ENCODE measurements around the gene DCTN4. TPM values are rescaled to one million over a fixed set of nuclear protein-coding genes. Genes with fewer than 3 reads are reported as not detected.

DCTN4 gene
- total RNA-seq, 1 donor from 2014 or later, result 69.4 TPM

DNA sequence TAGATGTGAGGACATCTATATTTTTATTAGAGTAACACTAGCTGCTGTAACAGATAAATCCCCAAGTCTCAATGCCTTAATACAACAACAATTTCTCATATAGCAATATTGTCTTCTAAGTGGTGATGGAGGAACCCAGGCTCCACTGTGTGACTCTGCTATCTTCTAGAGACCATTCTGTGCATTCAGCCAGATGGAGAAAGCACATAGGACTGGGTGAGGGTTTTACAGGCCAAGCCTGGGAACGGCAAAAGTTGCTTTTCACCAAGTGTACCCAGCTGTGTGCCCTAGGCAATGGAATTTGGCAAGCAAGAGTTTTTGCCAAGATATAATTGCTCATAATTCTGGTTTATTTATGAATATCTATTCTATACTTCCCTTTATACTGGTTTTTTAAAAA lies 69.7 kb downstream of the DCTN4 start:
- ATAC-seq (no peak), DNase-seq (ENCODE audit: low spot score) (no peak)
- intact Hi-C loops (cut with DNase I), result no loop called here

DNA sequence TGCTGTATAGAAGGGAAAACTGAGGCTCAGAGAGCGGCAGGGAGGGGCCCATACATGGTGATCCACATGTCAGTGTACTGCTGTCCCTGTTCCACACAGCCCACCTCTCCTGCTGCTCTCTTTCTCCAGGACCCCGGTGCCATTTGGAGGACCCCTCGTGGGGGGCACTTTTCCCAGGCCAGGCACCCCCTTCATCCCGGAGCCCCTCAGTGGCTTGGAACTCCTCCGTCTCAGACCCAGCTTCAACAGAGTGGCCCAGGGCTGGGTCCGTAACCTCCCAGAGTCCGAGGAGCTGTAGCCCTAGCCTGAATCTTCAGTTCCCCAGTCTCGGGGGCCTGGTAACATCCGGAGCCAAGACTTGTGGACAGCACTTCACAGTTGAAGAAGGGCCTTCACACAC lies 82.2 kb downstream of the DCTN4 start:
- DNase-seq (ENCODE audit: low spot score), result no peak
- intact Hi-C loops (cut with DNase I), result no loop called here
- no peak for ATAC-seq

DNA sequence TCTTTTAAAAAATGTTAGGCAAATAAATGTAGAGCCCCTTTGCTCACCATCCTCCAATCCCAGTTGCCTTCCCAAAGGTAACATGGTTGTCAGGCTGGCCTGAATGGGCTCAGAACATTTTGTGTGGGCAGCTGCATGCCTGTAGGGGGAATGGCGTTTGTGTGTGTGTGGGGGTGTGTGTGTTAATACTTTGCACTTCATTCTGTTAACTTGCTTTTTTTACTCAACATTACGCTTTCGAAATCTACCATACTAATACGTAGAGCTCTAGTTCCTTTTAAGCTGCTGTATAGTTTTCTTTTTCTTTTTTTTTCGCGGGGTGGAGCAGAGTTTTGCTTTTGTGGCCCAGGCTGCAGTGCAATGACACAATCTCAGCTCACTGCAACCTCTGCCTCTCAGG lies 83.7 kb downstream of the DCTN4 start:
- DNase-seq (ENCODE audit: low spot score) (no peak), ATAC-seq (no peak)
- intact Hi-C loops (cut with DNase I), result no loop called here

DNA sequence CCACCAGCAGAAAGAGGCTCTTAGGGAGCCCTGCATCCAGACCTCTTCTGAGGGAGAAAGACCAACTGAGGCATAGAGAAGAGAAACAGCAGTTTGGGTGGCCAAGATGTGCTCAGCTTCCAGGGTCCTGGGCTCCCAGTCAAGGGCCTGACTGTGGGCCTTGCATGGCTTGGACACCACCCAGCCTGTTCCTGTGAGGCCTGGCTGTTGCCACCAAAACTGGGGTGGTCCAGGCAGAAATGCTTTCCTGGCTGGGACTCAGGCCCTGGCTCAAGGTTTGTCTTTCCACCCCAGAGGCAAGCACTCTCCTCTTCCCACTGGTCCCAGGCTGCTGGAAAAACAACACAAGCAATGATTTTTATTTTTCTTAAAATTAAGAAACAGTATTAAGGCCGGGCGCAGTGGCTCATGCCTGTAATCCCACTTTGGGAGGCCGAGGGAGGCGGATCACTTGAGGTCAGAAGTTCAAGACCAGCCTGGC lies 84.4 kb downstream of the DCTN4 start:
- intact Hi-C loops (cut with DNase I), result no loop called here
- peak; percentile 88 for DNase-seq (ENCODE audit: low spot score)

DNA sequence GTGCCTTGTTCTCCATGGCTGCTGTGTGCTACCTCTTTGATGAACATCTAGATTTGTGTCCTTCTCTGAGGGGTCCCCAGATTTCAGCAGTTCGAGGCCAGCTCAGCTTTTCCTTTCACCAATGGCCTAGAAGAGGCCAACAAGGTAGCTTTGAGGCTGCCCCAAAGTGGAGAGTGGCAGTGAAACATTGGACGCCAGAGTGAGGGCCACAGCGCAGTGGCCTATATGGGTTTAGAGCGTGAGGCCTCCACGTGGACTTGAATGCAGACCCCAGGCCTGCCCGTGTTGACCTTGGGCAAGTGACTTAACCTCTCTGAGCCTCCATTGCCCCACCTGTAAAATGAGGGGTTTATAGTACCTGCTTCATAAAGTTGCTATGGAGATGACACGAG lies 85.9 kb downstream of the DCTN4 start:
- intact Hi-C loops (cut with DNase I), result no loop called here
- DNase-seq (ENCODE audit: low spot score), result no peak
- ATAC-seq, result no peak

More for the DNA sequence above, 84.4 kb downstream of the DCTN4 start:
- peak; percentile 84 for ATAC-seq

DNA sequence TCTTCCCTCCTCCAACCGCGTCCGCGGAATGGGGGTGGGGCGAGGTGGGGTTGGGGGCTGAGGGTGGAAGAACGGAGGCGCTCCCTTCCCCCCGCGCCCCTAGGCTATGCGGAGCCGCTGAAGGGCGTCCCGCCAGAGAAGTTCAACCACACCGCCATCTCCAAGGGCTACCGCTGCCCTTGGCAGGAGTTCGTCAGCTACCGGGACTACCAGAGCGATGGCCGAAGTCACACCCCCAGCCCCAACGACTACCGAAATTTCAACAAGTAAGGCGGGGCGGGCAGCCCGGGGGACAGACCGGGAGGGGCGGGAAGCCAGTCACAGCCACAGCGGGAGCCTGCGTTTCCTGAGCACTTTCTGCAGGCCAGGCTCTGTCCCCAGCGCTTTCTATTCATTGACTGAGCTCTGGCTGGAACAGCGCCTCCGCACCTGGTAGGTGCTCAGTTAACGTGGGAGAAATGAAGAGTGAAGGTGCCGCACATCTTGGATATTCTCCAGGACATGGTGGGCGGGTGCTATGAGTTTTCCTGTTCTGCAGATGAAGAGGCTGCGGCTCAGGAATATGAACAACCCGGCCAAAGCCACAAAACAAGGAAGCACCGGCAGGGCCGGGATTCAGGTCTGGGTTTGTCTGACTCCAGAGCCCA lies 86.5 kb downstream of the DCTN4 start:
- peak; percentile 79 for DNase-seq (ENCODE audit: low spot score)
- peak; percentile 15 for ATAC-seq
- intact Hi-C loops (cut with DNase I), result no loop called here

DNA sequence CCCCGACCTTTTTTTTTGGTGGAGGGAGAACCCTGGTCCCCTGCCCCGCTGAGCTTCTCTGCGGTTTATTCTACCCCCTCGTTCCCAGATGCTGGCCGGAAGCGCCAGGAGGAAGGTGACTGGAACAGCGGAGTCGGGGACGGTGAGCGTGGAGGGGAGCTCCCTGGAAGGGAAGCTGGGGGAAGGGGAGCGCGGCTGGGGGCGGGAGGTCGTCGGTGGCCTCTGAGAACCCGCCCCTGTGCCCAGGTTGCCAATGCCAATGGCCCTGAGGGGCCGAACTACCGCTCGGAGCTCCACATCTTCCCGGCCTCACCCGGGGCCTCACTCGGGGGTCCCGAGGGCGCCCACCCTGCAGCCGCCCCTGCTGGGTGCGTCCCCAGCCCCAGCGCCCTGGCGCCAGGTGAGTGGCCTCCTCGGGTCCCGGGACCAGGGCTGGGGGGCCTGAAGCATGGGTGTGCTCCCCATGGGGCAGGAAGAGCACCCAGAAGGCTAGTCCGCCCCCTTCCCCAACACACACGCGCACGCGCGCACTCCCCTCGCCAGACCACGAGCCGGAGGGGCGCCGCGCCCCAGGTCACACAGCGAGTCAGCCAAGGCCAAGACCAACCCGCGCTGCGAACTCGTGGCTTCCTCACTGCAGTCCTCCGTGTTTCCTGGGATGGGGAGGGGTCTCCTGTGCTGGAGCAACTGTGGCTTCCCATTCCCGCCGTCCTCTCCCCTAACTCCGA lies 87.1 kb downstream of the DCTN4 start:
- ATAC-seq (peak; percentile 2), DNase-seq (ENCODE audit: low spot score) (no peak)
- intact Hi-C loops (cut with DNase I), result no loop called here

DNA sequence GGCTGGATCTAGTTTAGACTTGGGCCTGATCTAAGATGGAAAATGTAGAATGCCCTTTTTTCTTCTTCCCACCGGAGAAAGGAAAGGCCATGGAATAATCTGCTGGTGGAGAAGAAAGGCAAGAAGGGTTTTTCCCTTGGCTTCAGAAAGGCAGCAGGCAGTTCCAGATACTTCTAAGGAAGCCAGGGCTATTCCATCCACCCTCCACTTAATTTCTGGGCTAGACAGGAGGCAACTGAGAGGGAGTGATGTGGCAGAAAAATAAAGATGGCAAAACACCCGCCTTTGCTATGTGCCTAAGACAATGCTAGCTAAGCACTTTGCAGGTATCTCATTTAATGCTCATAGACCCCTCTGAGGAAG lies 87.9 kb downstream of the DCTN4 start:
- no peak for DNase-seq (ENCODE audit: low spot score)
- ATAC-seq, result no peak
- intact Hi-C loops (cut with DNase I), result no loop called here

DNA sequence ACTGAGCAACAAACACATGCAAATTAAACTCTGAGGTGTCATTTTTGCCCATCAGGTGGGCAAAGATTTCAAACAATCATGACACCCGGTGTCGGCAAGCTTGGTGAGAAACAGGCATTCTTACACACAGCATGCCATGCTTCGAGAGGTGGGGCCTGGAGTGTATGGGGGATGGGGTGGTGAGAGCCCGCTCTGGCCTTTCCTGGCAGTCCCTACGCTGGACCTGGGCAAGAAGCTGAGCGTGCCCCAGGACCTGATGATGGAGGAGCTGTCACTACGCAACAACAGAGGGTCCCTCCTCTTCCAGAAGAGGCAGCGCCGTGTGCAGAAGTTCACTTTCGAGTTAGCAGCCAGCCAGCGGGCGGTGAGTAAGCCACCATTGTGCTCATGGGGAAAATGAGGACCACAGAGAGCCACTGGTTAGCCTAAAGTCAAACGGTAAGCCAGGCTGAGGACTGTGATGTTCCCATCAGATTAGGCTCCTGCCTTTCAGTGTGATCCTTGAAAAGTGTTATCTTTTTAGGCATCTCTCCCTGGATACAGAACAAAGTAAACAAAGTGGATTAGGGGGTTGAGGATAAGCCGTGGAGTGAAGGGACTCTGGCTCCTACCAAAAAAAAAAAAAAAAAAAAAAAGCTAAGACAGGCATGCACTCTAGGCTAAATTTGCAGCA lies 88.4 kb downstream of the DCTN4 start:
- ATAC-seq (no peak), DNase-seq (ENCODE audit: low spot score) (no peak)
- intact Hi-C loops (cut with DNase I), result no loop called here

DNA sequence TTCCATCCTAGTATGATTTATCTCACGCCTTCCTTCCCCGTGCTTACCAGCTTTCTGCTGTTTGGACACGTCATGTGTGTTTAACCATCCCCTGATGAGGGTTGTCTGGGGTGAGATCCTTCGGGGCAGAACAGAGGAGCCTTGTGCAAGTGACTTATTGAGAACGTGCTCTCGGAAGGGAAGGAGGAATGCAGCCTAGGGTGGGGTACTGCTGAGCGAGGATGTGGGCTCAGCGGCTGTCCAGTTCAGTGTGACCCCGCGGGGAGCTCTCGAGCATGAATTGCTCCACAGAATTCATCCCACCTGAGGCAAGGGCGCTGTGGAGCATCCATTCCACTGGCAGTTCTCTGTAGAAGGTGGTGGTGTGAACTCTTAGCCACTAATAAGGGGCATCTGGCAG lies 93.8 kb downstream of the DCTN4 start:
- ATAC-seq (peak; percentile 79), DNase-seq (ENCODE audit: low spot score) (no peak)
- intact Hi-C loops (cut with DNase I), result no loop called here

DNA sequence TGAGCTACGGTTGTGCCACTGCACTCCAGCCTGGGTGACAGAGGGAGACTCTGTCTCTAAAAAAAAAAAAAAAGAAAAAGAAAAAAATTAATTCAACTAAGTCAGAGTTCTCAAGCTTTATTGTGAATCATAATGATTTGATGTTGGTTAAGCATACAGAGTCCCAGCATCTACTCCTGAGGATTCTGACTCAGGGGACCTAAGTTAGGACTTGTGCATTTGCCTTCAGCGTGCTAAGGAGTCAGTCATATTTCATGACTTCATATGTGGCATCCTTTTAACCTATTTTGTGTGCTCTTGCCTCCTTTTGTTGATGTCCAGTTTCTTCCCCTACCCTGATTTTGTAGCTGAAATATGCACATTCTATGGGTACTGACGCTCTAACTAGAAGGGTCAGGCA lies 94.9 kb downstream of the DCTN4 start:
- ATAC-seq (no peak), DNase-seq (ENCODE audit: low spot score) (no peak)
- intact Hi-C loops (cut with DNase I), result no loop called here

DNA sequence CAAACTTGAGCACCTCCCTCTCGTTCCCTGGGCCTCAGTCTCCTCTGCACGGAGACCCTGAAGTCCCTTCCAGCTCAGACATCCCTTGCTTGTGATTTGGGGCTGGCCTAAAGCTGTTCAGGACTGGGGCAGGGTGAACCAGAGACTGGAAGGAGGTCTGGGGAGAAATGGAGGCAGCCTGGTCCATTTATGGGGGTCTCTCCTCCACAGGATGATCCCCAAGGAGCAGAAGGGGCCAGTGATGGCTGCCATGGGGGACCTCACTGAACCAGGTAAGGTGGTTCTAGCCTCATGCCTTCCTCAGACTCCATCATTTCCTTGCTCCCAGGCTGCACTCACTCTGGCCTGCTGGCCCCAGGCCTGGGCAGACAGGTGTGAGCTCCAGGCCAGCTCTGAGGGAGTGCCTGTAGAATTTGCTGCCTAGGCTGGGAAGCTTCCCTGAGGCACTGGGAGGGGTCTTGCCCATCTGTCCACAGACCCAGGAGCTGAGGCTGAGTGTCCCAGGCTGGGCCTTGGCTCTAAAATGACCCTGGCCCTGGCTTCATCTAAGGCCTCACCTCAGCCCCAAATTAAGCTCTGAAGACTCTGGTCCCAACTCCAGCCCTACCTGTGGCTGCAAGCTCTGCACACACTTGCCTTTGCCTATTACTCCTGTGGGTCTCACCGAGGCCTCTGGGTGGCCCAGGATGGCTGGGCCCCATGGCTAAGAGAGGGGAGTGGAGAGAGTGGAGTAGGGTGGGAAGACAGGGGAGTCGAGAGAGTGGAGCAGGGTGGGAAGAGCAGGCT lies 95.9 kb downstream of the DCTN4 start:
- intact Hi-C loops (cut with DNase I), result no loop called here
- no peak for DNase-seq (ENCODE audit: low spot score)

DNA sequence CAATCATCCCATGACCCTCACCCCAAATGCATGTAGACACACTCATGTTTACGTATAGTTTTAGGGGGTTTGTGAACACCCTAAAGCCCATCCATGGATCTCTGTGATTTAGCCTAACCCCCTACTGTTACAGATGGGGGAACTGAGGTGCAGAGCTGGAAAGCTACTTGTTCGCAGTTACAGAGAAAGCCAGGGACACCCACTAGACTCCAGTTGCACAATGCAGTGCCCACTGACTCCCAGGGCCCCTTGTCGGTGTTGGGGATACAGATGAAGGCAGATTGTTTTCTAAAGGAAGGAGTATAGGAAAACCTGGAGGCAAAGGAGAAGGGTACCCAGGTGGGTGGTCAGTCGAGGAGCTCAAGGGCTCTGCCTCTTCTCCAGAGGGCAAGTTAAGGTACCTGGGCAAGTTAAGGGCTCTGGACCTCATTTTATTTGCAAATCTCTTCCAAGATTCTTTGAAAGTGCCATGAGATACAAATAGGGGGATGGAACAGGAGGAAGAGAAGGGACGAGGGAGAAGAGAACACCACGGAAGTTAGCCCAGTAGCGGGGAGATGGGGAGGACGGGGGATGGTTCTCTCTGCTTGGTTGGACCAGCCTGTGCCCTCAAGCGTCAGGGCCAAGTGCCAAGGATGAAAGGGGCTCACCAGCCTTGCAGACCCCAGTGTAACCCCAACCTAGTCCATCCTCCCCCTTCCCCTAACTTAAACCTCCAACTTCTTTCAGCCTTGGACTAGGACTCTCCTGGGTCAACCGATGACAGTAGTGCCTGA lies 96.8 kb downstream of the DCTN4 start:
- ATAC-seq, result no peak
- intact Hi-C loops (cut with DNase I), result no loop called here
- no peak for DNase-seq (ENCODE audit: low spot score)

More for the DNA sequence above, 95.9 kb downstream of the DCTN4 start:
- ATAC-seq, result no peak

DNA sequence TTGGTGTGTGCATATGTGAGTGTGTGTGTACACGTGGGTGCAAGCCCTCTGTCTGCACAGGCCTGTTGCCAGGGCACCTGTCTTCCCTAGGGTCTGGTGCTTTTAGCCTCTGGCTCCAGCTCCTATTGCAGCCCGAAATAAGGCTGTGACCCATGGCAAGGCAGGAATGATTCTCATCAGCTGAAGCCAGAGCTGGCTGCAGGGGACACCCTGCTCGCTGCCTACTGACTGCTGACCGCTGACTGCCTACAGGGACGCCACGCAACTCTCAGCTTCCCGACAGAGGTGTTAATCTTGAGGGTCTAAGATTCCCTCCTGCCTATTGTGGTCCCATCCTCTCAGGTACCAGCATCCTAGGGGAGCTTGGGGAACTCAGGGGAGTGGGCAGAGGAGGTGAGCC lies 97.7 kb downstream of the DCTN4 start, which contains the start of gene MYOZ3:
Gene MYOZ3 (plus strand): TSS at position 166 of the 400 bp plus-strand sequence. CDS start 1,691 bp downstream, outside the sequence.
- intact Hi-C loops (cut with DNase I), result no loop called here
- no peak for DNase-seq (ENCODE audit: low spot score)
- ATAC-seq, result no peak

DNA sequence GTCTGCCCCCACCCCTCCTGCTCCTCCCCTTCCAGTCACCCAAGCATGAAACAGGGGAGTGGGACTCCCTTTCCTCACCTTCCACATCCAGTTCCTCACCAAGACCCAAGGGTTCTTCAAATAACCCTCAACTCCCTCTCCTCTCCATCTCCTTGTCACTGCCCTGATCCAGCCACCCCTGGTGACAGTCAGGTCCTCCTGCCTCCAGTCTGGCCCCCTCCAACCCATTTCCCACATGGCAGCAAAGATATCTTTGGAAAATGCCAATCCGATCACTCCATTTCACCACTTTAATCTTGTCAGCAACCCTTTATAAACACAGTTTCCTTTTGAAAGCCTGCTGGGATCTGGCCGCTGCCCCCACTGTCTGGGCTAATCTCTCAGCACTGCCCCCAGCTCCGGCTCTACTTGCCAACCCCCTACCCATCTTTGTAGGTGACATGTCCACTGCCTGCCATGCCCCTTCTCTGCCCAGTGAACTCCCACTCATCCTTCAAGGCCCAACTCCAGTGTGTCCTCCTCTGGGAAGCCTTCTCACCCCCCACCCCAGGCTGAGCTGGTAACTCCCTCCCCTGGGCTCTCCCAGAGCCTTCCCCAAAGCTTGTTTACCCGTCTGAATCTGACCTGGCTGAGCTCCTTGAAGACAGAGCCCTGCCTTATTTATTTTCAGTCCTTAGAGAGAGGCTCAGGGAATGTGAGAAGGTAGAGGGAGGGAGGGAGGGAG lies 98.5 kb downstream of the DCTN4 start:
- ATAC-seq (peak; percentile 8), DNase-seq (ENCODE audit: low spot score) (no peak)
- intact Hi-C loops (cut with DNase I), result no loop called here

DNA sequence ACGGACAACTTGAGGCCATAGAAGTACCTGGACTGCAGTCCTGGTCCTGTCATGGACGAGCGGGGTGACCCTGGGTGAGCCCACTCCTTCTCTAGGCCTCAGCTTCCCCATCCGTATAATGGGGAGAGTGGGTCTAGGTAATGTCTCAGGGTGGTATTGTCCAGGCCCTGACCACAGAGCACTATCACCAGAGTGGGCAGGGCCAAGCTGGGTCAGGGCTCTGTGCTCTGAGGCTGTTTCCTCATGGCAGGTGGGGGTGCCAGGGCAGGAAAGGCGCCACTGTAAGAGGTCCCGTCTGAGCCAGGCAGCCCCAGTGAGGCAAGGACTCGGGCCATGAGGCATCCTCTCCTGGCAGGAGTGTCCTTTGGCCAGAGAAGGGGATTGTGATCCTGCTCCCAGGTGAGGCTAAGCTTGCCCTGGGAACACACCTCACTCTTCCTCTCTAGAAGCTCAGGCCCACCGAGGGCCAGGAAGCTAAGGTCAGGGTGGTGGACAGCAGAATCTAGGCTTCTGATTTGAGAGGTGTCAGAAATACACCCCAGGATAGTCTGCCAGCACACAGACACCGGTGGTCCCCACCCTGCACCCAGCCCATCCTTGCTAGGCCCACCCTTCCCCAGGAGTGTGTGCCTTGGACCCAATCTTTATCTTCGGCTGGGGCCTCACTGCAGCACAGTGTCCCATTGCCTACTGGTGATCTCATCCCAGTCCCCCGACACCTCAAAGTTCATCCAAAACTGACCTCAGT lies 99.3 kb downstream of the DCTN4 start:
- intact Hi-C loops (cut with DNase I), result no loop called here
- no peak for ATAC-seq
- DNase-seq (ENCODE audit: low spot score), result no peak

DNA sequence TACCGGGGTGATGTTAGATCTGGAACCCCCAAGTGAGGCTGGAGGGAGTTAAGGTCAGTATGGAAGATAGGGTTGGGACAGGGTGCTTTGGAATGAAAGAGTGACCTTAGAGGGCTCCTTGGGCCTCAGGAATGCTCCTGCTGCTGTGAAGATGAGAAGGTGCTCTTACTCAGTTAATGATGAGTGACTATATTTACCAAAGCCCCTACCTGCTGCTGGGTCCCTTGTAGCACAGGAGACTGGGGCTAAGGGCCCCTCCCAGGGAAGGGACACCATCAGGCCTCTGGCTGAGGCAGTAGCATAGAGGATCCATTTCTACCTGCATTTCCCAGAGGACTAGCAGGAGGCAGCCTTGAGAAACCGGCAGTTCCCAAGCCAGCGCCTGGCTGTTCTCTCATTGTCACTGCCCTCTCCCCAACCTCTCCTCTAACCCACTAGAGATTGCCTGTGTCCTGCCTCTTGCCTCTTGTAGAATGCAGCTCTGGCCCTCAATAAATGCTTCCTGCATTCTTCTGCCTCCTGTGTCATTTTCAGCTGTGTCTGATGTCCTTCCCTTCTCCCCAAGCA lies 100.0 kb downstream of the DCTN4 start:
- ATAC-seq (no peak), DNase-seq (ENCODE audit: low spot score) (no peak)
- intact Hi-C loops (cut with DNase I), result no loop called here

All from sciatic nerve (tissue), 2 donors.